HEK293 (cell line): ENCODE results near the gene SRRM5.

Source experiments
- BCL11A ChIP-seq: fragments of 450-650 bp; formaldehyde crosslinking; IDR thresholded peaks from 2 replicates; pipeline ENCODE4 v1.5.1; 2016; ENCODE audit warnings: low read depth, missing biosample characterization, missing genetic modification characterization
- GLI4 ChIP-seq: fragments of 450-650 bp; formaldehyde crosslinking; IDR thresholded peaks from 2 replicates; pipeline ENCODE4 v1.5.1; 2016; ENCODE audit warnings: missing biosample characterization, missing genetic modification characterization
- GLIS1 ChIP-seq: fragments of 450-650 bp; formaldehyde crosslinking; IDR thresholded peaks from 2 replicates; pipeline ENCODE4 v1.5.1; 2016; ENCODE audit warnings: missing biosample characterization, missing genetic modification characterization
- KLF10 ChIP-seq: fragments of 450-650 bp; IDR thresholded peaks from 2 replicates; pipeline ENCODE4 v1.5.1; 2018; ENCODE audit warnings: missing biosample characterization, mild to moderate bottlenecking, missing genetic modification characterization
- PATZ1 ChIP-seq: fragments of 450-650 bp; formaldehyde crosslinking; IDR thresholded peaks from 2 replicates; pipeline ENCODE4 v1.5.1; 2016; ENCODE audit warnings: missing biosample characterization, missing genetic modification characterization
- SP7 ChIP-seq: fragments of 450-650 bp; formaldehyde crosslinking; IDR thresholded peaks from 2 replicates; pipeline ENCODE4 v1.5.1; 2016; ENCODE audit warnings: missing biosample characterization, missing genetic modification characterization
- WT1 ChIP-seq: fragments of 450-650 bp; formaldehyde crosslinking; IDR thresholded peaks from 2 replicates; pipeline ENCODE4 v1.5.1; 2016; ENCODE audit warnings: missing biosample characterization, missing genetic modification characterization
- YY1 ChIP-seq: fragments of 450-650 bp; formaldehyde crosslinking; IDR thresholded peaks from 2 replicates; pipeline ENCODE4 v1.5.1; 2018; ENCODE audit warnings: missing biosample characterization, missing genetic modification characterization
- ZBTB17 ChIP-seq: fragments of 450-650 bp; formaldehyde crosslinking; IDR thresholded peaks from 2 replicates; pipeline ENCODE4 v1.5.1; 2016; ENCODE audit warnings: missing biosample characterization, missing genetic modification characterization
- ZBTB8A ChIP-seq: fragments of 450-650 bp; formaldehyde crosslinking; IDR thresholded peaks from 2 replicates; pipeline ENCODE4 v1.5.1; 2016; ENCODE audit warnings: missing biosample characterization, missing genetic modification characterization
- ZFHX2 ChIP-seq: fragments of 450-650 bp; formaldehyde crosslinking; conservative IDR thresholded peaks from 2 replicates; pipeline ENCODE4 v1.5.1; 2016; ENCODE audit warnings: missing biosample characterization, missing genetic modification characterization
- ZFP37 ChIP-seq: fragments of 450-650 bp; formaldehyde crosslinking; IDR thresholded peaks from 2 replicates; pipeline ENCODE4 v1.5.1; 2016; ENCODE audit warnings: missing biosample characterization, missing genetic modification characterization
- ZIC2 ChIP-seq: fragments of 450-650 bp; formaldehyde crosslinking; IDR thresholded peaks from 2 replicates; pipeline ENCODE4 v1.5.1; 2016; ENCODE audit warnings: missing biosample characterization, missing genetic modification characterization
- ZNF121 ChIP-seq: fragments of 450-650 bp; formaldehyde crosslinking; IDR thresholded peaks from 2 replicates; pipeline ENCODE4 v1.5.1; 2016; ENCODE audit warnings: missing biosample characterization, missing genetic modification characterization
- ZNF140 ChIP-seq: fragments of 450-650 bp; formaldehyde crosslinking; IDR thresholded peaks from 2 replicates; pipeline ENCODE4 v1.5.1; 2016; ENCODE audit warnings: missing biosample characterization, missing genetic modification characterization
- ZNF174 ChIP-seq: fragments of 450-650 bp; formaldehyde crosslinking; IDR thresholded peaks from 2 replicates; pipeline ENCODE4 v1.5.0; 2017; ENCODE audit warnings: missing biosample characterization, mild to moderate bottlenecking, missing genetic modification characterization
- ZNF202 ChIP-seq: fragments of 450-650 bp; formaldehyde crosslinking; IDR thresholded peaks from 2 replicates; pipeline ENCODE4 v1.5.1; 2016; ENCODE audit warnings: missing biosample characterization, missing genetic modification characterization, borderline replicate concordance
- ZNF211 ChIP-seq: fragments of 450-650 bp; formaldehyde crosslinking; IDR thresholded peaks from 2 replicates; pipeline ENCODE4 v1.5.1; 2016; ENCODE audit warnings: low read depth, missing biosample characterization, missing genetic modification characterization
- ZNF221 ChIP-seq: fragments of 450-650 bp; formaldehyde crosslinking; IDR thresholded peaks from 2 replicates; pipeline ENCODE4 v1.5.1; 2017; ENCODE audit warnings: missing biosample characterization, missing genetic modification characterization, borderline replicate concordance
- ZNF266 ChIP-seq: fragments of 450-650 bp; formaldehyde crosslinking; IDR thresholded peaks from 2 replicates; pipeline ENCODE4 v1.5.1; 2016; ENCODE audit warnings: missing biosample characterization, missing genetic modification characterization, low read depth
- ZNF341 ChIP-seq: fragments of 450-650 bp; formaldehyde crosslinking; IDR thresholded peaks from 2 replicates; pipeline ENCODE4; 2016; ENCODE audit warnings: low read depth, missing biosample characterization, missing genetic modification characterization
- ZNF398 ChIP-seq: fragments of 450-650 bp; formaldehyde crosslinking; IDR thresholded peaks from 2 replicates; pipeline ENCODE4 v1.5.1; 2017; ENCODE audit warnings: missing biosample characterization, missing genetic modification characterization
- ZNF544 ChIP-seq: fragments of 450-650 bp; formaldehyde crosslinking; IDR thresholded peaks from 2 replicates; pipeline ENCODE4 v1.5.0; 2017; ENCODE audit warnings: missing biosample characterization, missing genetic modification characterization
- ZNF560 ChIP-seq: fragments of 450-650 bp; formaldehyde crosslinking; IDR thresholded peaks from 2 replicates; pipeline ENCODE4 v1.5.1; 2017; ENCODE audit warnings: missing biosample characterization, missing genetic modification characterization, borderline replicate concordance
- ZNF561 ChIP-seq: fragments of 450-650 bp; IDR thresholded peaks from 2 replicates; pipeline ENCODE4 v1.5.1; 2018; ENCODE audit warnings: missing biosample characterization, missing genetic modification characterization, borderline replicate concordance
- ZNF596 ChIP-seq: fragments of 450-650 bp; IDR thresholded peaks from 2 replicates; pipeline ENCODE4 v1.5.0; 2018; ENCODE audit warnings: missing biosample characterization, mild to moderate bottlenecking, missing genetic modification characterization, moderate library complexity
- ZNF600 ChIP-seq: fragments of 450-650 bp; formaldehyde crosslinking; IDR thresholded peaks from 2 replicates; pipeline ENCODE4 v1.5.1; 2016; ENCODE audit warnings: missing biosample characterization, missing genetic modification characterization
- ZNF660 ChIP-seq: fragments of 450-650 bp; IDR thresholded peaks from 2 replicates; pipeline ENCODE4 v1.5.1; 2018; ENCODE audit warnings: missing biosample characterization, mild to moderate bottlenecking, missing genetic modification characterization
- ZNF837 ChIP-seq: fragments of 450-650 bp; formaldehyde crosslinking; IDR thresholded peaks from 2 replicates; pipeline ENCODE4 v1.5.1; 2016; ENCODE audit warnings: missing biosample characterization, missing genetic modification characterization
- TF ChIP-seq, protein P1 (sequence below): fragments of 450-650 bp; formaldehyde crosslinking; IDR thresholded peaks from 2 replicates; pipeline ENCODE4 v1.5.1; 2016; ENCODE audit warnings: missing biosample characterization, missing genetic modification characterization
- TF ChIP-seq, protein P2 (sequence below): fragments of 450-650 bp; formaldehyde crosslinking; IDR thresholded peaks from 2 replicates; pipeline ENCODE4 v1.5.1; 2016; ENCODE audit warnings: missing biosample characterization, missing genetic modification characterization, borderline replicate concordance

The SRRM5 gene

GRCh38 chr19:43607238-43608205 lies 4.4 kb upstream of the SRRM5 start (continued):
- TF ChIP-seq, protein P1, sequence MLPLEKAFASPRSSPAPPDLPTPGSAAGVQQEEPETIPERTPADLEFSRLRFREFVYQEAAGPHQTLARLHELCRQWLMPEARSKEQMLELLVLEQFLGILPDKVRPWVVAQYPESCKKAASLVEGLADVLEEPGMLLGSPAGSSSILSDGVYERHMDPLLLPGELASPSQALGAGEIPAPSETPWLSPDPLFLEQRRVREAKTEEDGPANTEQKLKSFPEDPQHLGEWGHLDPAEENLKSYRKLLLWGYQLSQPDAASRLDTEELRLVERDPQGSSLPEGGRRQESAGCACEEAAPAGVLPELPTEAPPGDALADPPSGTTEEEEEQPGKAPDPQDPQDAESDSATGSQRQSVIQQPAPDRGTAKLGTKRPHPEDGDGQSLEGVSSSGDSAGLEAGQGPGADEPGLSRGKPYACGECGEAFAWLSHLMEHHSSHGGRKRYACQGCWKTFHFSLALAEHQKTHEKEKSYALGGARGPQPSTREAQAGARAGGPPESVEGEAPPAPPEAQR (tag by site-specific recombination) = no peak
- no peak for TF ChIP-seq ZBTB8A (tag by site-specific recombination)
- TF ChIP-seq ZNF561 = no peak
- no peak for TF ChIP-seq ZFP37 (tag by site-specific recombination)
- TF ChIP-seq ZIC2 (tag by site-specific recombination) = peak; percentile 37; the same call in 1 of the 2 replicates
- TF ChIP-seq ZNF596 = no peak
- TF ChIP-seq GLIS1 (tag by site-specific recombination) = peak; percentile 63
- TF ChIP-seq, protein P2, sequence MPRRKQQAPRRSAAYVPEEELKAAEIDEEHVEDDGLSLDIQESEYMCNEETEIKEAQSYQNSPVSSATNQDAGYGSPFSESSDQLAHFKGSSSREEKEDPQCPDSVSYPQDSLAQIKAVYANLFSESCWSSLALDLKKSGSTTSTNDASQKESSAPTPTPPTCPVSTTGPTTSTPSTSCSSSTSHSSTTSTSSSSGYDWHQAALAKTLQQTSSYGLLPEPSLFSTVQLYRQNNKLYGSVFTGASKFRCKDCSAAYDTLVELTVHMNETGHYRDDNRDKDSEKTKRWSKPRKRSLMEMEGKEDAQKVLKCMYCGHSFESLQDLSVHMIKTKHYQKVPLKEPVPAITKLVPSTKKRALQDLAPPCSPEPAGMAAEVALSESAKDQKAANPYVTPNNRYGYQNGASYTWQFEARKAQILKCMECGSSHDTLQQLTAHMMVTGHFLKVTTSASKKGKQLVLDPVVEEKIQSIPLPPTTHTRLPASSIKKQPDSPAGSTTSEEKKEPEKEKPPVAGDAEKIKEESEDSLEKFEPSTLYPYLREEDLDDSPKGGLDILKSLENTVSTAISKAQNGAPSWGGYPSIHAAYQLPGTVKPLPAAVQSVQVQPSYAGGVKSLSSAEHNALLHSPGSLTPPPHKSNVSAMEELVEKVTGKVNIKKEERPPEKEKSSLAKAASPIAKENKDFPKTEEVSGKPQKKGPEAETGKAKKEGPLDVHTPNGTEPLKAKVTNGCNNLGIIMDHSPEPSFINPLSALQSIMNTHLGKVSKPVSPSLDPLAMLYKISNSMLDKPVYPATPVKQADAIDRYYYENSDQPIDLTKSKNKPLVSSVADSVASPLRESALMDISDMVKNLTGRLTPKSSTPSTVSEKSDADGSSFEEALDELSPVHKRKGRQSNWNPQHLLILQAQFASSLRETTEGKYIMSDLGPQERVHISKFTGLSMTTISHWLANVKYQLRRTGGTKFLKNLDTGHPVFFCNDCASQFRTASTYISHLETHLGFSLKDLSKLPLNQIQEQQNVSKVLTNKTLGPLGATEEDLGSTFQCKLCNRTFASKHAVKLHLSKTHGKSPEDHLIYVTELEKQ (tag by site-specific recombination) = no peak
- TF ChIP-seq ZNF211 (tag by site-specific recombination) = peak; percentile 25; the same call in 1 of the 2 replicates
- no peak for TF ChIP-seq ZNF174 (tag by site-specific recombination)
- no peak for TF ChIP-seq ZNF544 (tag by site-specific recombination)
- no peak for TF ChIP-seq BCL11A
- TF ChIP-seq YY1 (tag by site-specific recombination) = no peak
- TF ChIP-seq ZFHX2 (tag by site-specific recombination) = peak; percentile 49
- no peak for TF ChIP-seq KLF10
- TF ChIP-seq ZNF266 (tag by site-specific recombination) = 0 out of 2 replicates have a peak, but pooled peaks have one; percentile 12
- no peak for TF ChIP-seq ZNF837
- no peak for TF ChIP-seq ZNF341 (tag by site-specific recombination)
- no peak for TF ChIP-seq GLI4
- no peak for TF ChIP-seq ZNF398 (tag by site-specific recombination)
- TF ChIP-seq SP7 (tag by site-specific recombination) = no peak
- no peak for TF ChIP-seq ZNF140 (tag by site-specific recombination)
- TF ChIP-seq ZNF202 = no peak
- 0 out of 2 replicates have a peak, but pooled peaks have one; percentile 11 for TF ChIP-seq ZNF600 (tag by site-specific recombination)
- no peak for TF ChIP-seq ZNF560 (tag by site-specific recombination)
- no peak for TF ChIP-seq ZNF121 (tag by site-specific recombination)
- TF ChIP-seq ZBTB17 (tag by site-specific recombination) = no peak
- TF ChIP-seq ZNF221 = no peak
- no peak for TF ChIP-seq ZNF660 (tag by site-specific recombination)
- 0 out of 2 replicates have a peak, but pooled peaks have one; percentile 17 for TF ChIP-seq PATZ1 (tag by site-specific recombination)
- no peak for TF ChIP-seq WT1 (tag by site-specific recombination)
